Measurements from ENCODE around the gene HK2.

GRCh38 chr2:74889159-74889558, 55.2 kb downstream of the HK2 start:
- TF ChIP-seq POLR2AphosphoS5 (IDR thresholded peaks at IDR 0.05) (no peak), EP300 (IDR thresholded peaks at IDR 0.05) (no peak), CTCF (IDR thresholded peaks at IDR 0.05) (no peak)
